Stomach (tissue), 4 donors: ENCODE results near the gene MYO5A.

Experiments
- CTCF ChIP-seq, 7 experiments: fragments of 450-650 bp in 4 of 7; fragments of 200-600 bp in 3 of 7; sonication (generic) in 3 of 7; IDR thresholded peaks; one replicate each; pipeline ENCODE4 v1.5.1; 2016 to 2019; ENCODE audit warnings: antibody characterized with exemption in 7 of 7, control low read depth in 2 of 7, mild to moderate bottlenecking in 1 of 7
- EP300 ChIP-seq: sonication (generic); formaldehyde crosslinking; IDR thresholded peaks from one replicate; pipeline ENCODE4 v1.6.1; 2017; ENCODE audit warnings: antibody characterized with exemption
- POLR2A ChIP-seq, 4 donors: fragments of 450-650 bp; IDR thresholded peaks; one replicate each; pipeline ENCODE4 v1.6.1; 2016; ENCODE audit warnings: antibody characterized with exemption in 4 of 4, control low read depth in 2 of 4, mild to moderate bottlenecking in 1 of 4, moderate library complexity in 1 of 4
- POLR2AphosphoS5 ChIP-seq, 3 donors: sonication (generic); formaldehyde crosslinking; IDR thresholded peaks; one replicate each; pipeline ENCODE4 v1.6.1; 2016; ENCODE audit warnings: antibody characterized with exemption in 3 of 3

- TF ChIP-seq CTCF (IDR thresholded peaks at IDR 0.05): no peak
- TF ChIP-seq POLR2A (IDR thresholded peaks at IDR 0.05): no peak
- no peak for TF ChIP-seq EP300
- TF ChIP-seq POLR2AphosphoS5 (IDR thresholded peaks at IDR 0.05): no peak
Observed at GRCh38 chr15:52326756-52327155, 201.9 kb downstream of the MYO5A start.
